ENCODE results near the gene PMP22.

DNA sequence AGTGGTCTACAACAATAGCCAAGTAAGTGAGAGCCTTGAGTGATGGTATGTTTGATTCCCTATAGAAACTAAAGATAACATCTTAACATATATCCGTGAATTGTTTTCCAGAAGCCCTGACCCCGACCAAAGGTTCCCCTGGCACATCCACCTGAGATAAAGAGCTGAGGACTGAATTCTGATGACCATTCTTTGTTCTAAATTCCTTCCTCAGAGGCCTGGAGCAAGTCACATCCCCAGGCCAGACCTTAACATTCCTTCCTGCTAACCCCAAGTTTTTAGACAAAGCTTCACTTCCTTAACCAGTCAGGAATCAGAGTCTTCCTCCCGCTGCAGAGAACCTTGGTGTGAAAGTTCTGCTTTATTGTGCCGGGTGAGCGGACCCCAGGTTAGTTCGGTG lies 83.3 kb downstream of the PMP22 start:
- no peak for TF ChIP-seq CTCF (IDR thresholded peaks at IDR 0.05; ENCODE audit: low read length)
- no peak for TF ChIP-seq EZH2 (IDR thresholded peaks at IDR 0.05; ENCODE audit: borderline replicate concordance, low read length)

Data from OCI-LY1 (cell line).